ENCODE results near the gene RAB37.

RAB37 gene

DNA sequence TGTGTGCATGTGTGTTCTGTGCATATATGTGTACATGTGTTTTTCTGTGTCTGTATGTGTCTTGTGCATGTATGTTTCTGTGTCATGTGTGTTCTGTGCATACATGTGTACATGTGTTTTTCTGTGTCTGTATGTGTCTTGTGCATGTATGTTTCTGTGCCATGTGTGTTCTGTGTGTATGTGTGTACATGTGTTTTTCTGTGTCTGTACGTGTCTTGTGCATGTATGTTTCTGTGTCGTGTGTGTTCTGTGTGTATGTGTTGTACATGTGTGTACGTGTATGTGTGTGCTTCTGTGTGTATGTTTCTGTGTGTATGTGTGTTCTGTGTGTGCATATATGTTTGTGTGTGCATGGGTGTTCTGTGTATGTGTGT is 8.4 kb upstream of the RAB37 start:
- no peak for DNase-seq

DNA sequence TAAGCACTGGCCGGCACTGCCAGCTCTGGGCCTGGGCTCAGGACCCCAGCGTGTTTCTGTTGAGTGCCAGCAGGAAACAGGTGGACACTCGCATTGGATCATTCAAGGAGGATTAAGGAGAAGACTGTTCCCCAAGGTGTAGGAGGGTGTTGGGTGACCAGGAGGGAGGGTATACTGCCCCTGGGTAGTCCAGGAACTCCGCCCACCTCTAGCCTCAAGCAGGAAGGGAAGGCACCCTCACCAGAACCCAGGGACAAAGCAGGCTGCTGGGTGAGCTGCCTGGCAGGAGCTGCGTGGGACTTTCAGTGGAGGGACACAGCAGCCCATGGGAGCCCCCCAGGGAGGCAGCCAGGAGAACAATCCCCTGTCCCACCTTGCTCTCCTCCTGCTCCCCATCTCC is 7.7 kb upstream of the RAB37 start:
- no peak for DNase-seq

DNA sequence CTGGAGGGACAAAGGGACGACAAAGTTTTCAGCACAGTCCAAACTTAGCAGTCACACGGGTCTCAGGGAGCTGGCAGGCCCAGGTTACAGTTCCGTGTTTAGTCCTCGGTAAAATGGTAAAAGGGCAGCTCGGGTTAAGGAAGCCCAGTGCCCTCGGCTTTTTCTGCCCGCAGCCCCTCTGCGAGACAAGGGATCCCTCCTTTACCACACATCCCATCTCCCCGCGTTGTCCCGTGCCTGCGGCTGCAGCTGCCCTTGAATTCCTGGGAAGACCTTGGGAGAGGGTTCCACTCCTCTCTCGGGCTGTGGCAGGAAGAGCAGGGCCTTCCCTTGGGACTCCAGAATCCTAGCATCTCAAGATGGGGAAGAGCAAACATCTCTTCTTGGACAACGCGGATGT is 7.2 kb upstream of the RAB37 start:
- DNase-seq: no peak

DNA sequence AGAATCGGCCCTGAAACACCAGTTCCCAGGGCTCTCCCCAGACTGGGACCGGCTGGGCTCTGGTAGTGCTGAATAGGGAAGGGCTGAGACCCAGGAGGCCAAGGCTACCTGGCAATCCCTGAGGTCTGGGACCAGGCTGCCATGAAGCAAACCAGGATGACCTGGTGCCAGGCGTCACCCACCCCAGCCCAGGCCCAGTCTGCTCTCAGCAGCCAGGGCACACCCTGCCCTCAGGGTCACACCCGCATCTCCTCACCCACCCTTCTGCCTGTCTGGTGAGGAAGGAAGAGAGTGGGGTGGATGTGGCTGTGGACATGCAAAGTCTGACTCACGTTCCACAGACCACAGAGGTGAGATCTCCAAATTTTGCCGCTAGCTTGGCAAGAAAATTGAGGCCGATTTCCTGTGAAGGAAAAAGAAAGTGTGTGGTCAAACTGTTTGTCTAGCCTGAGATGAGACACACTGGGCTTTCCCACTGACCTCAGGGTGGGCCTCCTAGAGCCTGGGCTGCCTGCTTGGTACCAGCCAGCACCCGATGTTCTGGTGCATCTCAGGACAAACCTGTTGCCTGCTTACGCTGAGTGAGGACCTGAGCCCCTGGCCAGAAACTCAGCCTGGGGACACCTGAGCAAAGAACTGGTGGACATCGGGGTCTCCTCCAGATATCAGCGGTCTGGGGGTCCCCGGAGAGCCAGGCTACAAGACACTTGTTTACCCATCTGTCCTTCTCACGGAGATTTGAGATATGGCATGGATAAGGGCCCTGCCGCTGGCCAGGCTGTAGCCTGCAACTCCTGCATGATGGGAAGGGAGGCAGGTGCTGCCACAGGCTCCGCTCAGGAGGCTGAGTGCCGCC is 6.3 kb upstream of the RAB37 start:
- no peak for DNase-seq

DNA sequence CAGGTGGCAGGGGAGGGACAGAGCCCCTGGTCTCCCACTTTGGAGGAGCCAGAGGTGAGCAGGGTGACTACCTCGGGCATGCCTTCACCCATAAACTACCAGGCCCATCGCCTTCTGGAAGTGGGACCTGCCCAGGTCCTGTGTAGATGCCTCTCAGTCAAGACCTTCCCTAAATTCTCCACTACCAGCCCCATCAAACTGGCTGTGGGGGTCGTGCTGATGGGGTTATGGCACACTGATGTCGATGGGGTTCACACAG is 5.8 kb upstream of the RAB37 start:
- DNase-seq: no peak

DNA sequence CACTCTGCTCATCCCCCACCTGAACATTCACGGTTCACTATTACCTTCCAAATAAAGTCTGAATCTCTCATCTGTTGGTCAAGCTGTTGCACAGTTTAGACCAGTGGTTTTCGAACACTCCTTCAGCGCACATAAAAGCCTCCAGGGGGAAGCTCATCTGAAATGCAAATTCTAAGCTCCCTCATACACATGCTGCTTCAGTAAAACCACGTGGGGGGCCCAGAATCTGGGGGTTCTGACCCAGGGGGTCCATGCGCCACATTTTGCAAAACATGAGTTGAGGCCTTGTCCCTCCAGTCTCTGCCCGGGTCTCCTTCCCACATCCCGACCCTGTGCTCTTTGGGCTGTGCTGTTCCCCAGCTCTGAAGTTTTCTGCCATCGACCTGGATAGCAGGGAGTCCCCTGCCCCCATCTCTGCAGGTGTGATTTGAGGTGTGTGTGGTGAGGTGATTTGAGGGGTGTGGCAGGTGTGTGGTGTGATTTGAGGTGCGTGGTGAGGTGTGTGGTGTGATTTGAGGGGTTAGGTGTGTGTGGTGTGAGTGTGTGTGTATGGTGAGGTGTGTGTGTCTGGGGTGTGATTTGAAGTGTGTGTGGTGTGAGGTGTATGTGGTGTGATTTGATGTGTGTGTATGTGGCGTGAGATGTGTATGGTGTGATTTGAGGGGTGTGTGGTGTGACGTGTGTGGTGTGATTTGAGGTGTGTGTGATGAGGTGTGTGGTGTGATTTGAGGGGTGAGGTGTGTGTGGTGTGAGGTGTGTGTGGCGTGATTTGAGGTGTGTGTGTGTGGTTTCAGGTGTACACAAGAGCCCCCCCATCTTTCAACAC is 4.8 kb upstream of the RAB37 start:
- no peak for DNase-seq

DNA sequence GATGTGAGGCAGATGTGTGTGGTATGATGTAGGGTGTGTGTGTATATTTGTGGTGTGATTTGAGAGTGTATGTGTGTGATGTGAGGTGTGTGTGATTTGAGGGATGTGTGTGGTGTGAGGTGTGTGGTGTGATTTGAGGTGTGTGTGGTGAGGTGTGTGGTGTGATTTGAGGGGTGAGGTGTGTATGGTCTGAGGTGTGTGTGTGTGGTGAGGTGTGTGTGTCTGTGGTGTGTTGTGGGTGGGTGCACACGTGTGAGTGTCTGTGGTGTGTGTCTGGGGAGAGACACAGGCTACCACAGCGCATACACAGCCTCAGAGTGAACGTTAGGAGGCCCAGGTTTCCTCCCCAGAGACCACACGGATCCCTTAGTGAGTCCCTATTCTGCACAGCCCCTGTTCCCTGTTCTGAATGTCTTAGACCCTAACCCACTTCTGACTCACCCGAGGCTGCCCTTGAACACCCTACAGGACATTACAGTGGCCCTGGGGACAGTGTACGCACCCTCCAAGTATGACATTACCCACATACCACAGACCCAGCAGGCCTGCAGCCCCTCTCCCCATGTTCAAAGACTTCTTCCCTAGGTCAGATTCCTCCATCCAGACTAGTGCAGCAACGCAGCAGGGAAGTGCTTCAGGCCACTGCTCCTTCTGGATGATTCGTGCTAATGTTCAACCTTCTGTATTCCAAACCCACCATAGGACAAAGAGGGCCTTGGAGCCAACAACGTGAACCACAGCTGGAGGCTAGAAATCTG is 3.5 kb upstream of the RAB37 start:
- no peak for DNase-seq

DNA sequence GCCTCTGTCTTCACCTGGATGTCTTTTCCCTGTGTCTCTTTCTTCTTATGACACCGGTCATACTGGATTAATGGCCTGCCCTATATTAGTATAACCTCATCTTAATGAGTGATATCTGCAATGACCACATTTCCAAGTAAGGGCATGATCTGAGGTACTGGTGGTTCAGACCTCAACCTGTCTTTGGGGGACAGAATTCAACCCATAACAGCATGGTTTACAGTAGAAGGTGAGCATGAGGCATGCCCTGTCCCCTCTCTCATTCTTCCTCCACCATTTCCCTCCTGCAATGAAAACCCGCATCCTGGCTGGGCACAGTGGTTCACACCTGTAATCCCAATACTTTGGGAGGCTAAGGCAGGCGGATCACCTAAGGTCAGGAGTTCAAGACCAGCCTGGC is 2.8 kb upstream of the RAB37 start:
- DNase-seq: no peak

DNA sequence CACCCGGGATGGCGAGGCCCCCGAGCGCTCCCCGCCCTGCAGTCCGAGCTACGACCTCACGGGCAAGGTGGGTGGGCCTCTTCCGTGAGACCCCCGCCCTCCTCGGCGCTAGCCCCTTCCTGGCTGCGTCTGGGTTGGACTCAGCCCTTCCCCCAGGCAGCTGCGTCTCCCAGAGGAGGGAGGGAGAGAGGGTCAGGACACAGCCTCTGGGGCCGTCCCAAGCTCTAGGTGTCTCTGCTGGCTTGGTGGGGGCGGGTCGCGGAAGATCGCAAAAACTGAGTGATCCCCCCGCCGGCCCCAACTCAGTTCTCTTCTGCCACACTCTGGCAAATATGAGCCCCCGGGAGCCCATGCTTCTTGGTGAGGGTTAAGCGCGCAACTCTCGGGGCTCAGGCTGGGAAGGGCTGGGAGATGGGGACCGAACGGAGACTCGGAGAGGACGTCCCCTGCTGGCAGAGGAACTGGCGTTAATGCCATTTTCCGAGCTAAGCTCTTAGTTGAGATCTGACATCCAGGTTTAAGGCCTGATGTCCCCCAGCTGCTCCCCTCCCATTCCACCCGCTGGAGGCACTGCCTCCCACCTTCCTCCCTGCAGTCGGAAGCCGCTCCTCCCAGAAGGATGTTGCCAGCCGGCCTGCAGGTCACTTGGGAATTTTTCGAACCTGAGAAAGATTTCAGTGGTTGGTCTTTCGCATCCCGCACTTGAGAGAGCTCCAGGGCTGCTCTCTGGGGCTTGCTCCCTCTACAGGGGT is 419 bp downstream of the RAB37 start:
- DNase-seq: no peak

DNA sequence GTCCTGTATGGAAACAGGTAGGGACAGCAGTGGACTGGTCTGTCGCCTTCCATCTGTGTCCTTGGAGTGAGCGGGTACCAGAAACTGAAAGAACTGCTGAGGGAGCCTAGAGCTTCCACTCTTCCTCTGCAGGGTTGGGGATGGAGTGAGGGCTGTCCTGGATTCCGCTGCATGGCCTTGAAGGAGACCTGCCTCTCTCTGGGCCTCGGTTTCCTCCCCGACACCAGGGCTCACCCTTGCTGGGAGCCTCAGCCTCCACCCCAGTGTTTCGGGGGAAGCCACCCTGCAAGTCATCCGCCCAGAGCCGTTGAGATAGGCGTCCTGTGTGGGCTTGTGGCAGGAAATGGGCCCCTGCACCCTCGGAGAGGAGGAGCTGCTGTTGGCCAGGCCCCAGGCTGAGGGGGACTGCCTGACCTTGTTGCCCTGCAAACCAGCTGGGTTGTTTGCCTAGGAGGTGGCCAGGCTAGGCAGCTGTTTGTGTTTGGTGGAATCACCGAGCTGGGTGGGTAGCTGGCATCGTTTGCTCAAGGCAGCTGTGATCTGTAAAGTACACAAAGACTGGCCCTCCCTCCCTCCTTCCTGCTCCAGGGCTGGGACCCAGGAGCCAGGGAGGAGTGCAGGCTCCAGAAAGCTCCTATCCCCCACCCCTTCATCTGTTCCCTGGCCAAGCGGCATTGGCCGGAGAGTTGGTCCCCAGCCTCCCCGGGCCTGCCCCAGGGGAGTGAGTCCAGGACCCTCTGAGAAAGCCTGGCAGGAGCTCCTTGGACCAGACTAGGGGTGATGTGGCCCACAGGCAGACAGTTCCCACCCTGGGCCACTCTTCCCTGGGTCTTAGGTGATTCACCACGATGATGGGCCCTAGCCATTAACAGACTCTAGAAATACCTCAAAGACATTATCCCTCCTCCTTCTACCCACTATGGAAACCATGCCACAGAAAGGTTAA is 1.3 kb downstream of the RAB37 start:
- DNase-seq: no peak

DNA sequence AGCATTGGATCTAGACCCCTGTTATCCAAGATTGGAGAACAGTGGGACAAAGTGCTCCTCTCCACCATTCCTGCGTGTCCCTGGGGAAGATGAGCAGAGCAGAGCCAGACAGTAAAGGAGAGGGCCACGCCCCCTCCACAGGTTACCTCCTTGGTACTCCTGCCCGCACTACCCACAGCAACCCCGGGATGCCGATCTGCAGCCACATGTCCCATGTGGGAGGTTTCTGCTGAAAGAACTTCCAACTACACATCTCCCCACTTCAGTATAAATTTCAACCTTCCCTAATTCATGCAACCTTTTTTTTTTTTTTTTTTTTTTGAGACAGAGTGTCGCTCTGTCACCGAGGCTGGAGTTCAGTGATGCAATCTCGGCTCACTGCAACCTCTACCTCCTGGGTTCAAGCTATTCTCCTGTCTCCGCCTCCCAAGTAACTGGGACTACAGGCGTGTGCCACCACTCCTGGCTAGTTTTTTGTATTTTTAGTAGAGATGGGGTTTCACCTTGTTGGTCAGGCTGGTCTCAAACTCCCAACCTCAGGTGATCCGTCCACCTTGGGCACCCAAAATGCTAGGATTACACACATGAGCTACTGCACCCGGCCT is 2.3 kb downstream of the RAB37 start:
- no peak for DNase-seq

DNA sequence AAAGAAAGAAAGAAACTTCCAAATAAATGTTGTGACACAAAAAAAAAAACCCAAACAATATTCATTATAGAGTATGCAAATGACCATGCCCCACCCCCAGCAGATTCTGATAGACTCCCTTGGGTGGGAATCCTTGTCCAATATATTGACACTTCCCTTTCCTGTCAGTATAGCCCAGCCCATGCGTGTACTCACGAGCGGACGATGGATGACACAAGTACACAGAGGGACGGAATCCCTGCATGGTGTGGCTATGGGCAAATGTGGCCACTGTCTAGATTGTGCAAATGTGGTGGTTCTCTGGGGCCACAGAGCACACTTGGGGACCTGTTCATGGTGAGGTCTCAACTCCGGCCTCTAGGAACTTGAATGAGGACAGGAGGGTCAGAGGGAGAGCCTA is 3.1 kb downstream of the RAB37 start:
- DNase-seq: no peak

DNA sequence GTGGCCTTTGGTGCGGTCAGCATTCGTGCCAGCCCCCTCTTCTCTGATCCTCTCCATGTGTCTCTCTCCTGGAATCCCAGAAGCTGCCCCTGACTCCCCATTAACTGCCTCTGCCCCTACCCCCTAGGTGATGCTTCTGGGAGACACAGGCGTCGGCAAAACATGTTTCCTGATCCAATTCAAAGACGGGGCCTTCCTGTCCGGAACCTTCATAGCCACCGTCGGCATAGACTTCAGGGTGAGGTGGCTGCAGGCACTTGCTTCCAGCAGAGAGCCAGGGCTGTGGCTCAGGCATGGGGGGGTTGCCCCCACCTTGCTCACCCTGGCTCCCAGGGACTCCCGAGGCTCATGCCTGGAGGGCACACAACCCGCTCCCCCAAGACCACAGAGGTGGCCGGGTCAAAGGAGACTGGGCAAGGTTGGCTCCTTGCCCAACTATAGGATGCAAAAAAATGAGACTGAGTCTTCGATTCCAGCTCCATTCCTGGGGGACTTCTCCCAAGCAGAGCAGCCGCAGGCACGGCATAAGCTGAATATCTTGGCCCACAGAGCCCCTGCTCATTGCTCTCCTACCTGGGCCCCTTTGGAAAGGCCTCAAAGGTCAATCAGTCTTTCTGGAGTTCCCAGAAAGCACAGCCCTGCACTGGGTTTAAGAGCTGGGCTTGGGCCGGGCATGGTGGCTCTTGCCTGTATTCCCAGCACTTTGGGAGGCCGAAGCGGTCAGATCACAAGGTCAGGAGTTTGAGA is 3.8 kb downstream of the RAB37 start:
- DNase-seq: no peak

DNA sequence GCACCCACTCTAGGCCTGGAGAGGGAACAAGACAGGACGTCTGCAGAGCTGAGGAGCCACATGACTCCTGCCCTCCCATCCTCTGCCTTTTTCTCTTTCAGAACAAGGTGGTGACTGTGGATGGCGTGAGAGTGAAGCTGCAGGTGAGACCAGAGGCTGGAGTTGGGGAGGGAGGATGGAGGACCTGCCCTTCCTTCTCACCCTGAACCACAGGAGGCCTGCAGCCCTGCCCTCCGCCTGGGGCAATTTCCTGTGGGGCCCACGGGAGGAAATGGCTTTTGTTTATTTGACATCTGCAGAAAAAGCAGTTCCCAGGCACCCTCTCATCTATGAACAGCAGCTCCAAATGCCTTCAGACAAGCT is 5.1 kb downstream of the RAB37 start:
- no peak for DNase-seq

DNA sequence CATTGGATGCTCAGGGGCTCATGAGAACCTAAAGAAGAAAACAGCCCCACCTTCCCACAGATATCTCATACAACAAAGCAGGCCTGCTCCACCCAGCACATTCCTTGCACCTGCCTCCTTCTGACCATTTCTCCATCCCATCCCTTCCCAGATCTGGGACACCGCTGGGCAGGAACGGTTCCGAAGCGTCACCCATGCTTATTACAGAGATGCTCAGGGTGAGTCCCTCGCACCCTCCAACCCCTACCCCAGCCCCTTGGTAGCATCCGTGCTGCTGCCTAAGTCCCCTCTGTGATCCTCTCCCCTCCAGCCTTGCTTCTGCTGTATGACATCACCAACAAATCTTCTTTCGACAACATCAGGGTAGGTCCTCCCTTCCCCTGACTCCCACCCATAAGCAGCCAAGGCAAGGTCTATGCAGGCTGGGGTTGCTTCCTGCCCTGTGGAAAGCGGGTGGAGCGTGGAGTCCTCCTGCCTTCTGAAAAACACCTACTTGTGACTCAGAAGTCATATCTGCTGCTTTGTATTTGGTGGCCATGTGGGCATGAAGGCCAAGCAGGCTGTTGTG is 6.0 kb downstream of the RAB37 start:
- DNase-seq: no peak

DNA sequence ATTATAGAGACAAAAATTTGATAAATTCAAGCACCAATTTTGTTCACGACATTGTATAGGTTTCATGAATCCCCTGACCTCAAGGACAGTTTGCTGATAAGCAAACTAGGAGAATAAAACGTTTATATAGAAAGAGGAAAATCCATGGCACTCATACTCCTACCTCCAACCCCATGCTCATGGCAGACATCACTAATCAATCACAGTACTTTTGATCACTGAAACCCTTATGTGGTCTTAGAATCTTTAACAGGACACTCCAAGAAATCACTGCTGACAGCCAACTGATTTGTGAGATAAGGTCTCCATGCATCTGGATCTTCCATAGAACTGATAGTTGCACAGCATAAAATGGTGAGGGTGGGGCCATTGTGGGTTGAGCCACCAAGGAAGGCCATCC is 6.7 kb downstream of the RAB37 start:
- DNase-seq: no peak

DNA sequence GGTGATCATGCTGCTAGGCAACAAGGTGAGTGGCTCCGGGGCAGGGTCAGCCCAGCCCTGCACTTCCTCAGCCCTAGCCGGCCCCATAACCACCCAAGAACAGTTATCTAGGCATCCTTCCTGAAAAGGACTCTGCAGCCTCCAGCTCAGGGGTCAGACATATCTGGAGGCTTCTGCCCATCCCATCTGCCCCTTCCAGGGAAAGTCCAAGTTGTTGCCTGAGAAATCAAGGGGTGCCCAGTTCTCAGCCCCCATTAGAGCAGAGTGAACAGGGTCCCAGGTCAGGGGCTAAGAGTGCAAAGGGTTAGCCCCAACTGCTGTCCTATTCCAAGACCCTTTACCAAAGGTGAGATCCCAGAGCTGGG is 7.3 kb downstream of the RAB37 start:
- DNase-seq: no peak

DNA sequence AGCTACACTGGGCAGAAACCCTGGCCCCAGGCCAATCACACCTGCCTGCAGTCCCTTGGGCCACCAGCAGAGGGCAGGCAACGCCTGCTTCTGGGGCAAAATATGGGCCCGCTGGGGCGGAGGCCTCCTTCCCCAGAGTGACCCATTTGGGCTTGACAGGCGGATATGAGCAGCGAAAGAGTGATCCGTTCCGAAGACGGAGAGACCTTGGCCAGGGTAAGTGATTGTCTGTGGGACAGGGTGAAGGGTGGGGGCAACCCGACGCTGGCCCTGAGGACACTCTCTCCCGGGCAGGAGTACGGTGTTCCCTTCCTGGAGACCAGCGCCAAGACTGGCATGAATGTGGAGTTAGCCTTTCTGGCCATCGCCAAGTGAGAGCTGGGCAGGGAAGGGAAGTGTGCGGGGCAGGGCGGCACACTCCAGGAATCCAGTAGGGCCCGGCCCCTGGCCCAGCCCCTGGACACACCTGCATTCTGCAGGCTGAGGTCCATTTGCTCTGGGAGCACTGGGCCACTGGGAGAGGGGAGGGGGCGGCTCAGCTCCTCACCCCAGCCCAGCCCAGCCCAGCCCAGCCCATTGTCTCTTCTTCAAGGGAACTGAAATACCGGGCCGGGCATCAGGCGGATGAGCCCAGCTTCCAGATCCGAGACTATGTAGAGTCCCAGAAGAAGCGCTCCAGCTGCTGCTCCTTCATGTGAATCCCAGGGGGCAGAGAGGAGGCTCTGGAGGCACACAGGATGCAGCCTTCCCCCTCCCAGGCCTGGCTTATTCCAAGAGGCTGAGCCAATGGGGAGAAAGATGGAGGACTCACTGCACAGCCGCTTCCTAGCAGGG is 7.9 kb downstream of the RAB37 start:
- DNase-seq: no peak

DNA sequence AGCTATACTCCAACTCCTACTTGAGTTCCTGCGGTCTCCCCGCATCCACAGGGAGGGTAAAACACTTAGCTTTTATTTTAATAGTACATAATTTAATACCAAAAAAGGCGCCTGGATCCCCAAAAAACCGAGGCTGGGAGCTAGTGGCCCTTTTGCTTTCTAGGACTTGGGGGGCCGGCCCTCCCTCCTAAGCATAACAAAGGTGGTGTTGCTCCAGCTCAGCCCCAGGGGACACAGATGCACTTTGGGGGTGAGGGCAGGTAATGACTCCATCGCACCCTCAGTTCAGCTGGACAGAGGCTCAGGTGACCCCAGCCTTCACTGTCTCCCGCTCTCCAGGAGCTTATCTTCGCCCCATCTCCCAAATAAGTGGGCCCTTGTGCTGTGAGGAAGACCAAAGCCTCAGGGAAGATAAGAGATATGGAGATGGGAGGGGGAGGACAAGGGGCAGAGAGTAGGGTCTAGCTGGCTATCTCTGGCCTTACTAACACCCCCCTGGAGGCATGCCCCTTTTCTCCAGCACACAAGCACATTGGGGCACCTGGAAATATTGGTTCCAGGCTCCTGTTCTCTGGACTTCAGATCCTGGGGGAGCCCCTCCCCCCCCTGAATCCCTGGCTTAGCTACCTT is 8.6 kb downstream of the RAB37 start:
- no peak for DNase-seq

All from NCI-H187 treated with DMSO at 0.1 percent for 48 hours (cell line).